ENCODE measurements around the gene SPTBN2.
A peak's percentile ranks its signal among the peaks of the same experiment; 100 is the strongest.
"Not testable (repeated sequence)": the region's sequence is repeated elsewhere in the genome, so short reads cannot be mapped to it uniquely, and the experiment has no call there.

Gene SPTBN2

GRCh38 chr11:66639814-66640340 lies 89.1 kb downstream of the SPTBN2 start:
- Histone ChIP-seq H3K4me1 (ENCODE audit: control insufficient read depth in 2 of 2, insufficient read depth in 2 of 2, low read length in 2 of 2) (peaks cover 42 to 52% of the 10 kb centered on the region in 2 donors), H3K4me3 (ENCODE audit: low read length in 2 of 2) (peak overlapping the region in 1 of 2 donors; percentile 85), H3K36me3 (ENCODE audit: control insufficient read depth in 2 of 2, insufficient read depth in 2 of 2, low read length in 2 of 2) (peaks cover 38 to 40% of the 10 kb centered on the region in 2 donors)
- H3K27me3 ChIP-seq (ENCODE audit: control insufficient read depth in 2 of 2, insufficient read depth in 2 of 2, low read length in 2 of 2); H3K27ac ChIP-seq (ENCODE audit: low read depth in 2 of 2, low read length in 2 of 2); H3K9me3 ChIP-seq (ENCODE audit: control insufficient read depth in 2 of 2, low read length in 2 of 2); H3K9ac ChIP-seq (ENCODE audit: low read depth in 1 of 2, low read length in 2 of 2): not testable (repeated sequence)

GRCh38 chr11:66639066-66639813 lies 89.8 kb downstream of the SPTBN2 start:
- peak overlapping the region; percentile 85 to 99 for H3K4me3 ChIP-seq (ENCODE audit: low read length in 2 of 2)
- H3K36me3 ChIP-seq (ENCODE audit: control insufficient read depth in 2 of 2, insufficient read depth in 2 of 2, low read length in 2 of 2), result peaks cover 32 to 35% of the 10 kb centered on the region in 2 donors
- H3K27me3 ChIP-seq (ENCODE audit: control insufficient read depth in 2 of 2, insufficient read depth in 2 of 2, low read length in 2 of 2), result no peaks in the 10 kb centered on the region
- H3K9me3 ChIP-seq (ENCODE audit: control insufficient read depth in 2 of 2, low read length in 2 of 2), result no peaks in the 10 kb centered on the region
- H3K9ac ChIP-seq (ENCODE audit: low read depth in 1 of 2, low read length in 2 of 2), result peak overlapping the region; percentile 94 to 95
- H3K27ac ChIP-seq (ENCODE audit: low read depth in 2 of 2, low read length in 2 of 2), result peak overlapping the region; percentile 90 to 95
- H3K4me1 ChIP-seq (ENCODE audit: control insufficient read depth in 2 of 2, insufficient read depth in 2 of 2, low read length in 2 of 2), result peaks cover 40 to 52% of the 10 kb centered on the region in 2 donors

GRCh38 chr11:66638177-66639065 lies 90.6 kb downstream of the SPTBN2 start, which contains the start of gene RBM4:
RBM4 (plus strand) TSS chr11:66638703; CDS start chr11:66639712, 1,009 bp downstream.
- no peaks in the 10 kb centered on the region for H3K27me3 ChIP-seq (ENCODE audit: control insufficient read depth in 2 of 2, insufficient read depth in 2 of 2, low read length in 2 of 2)
- peaks cover 24 to 27% of the 10 kb centered on the region in 2 donors for H3K36me3 ChIP-seq (ENCODE audit: control insufficient read depth in 2 of 2, insufficient read depth in 2 of 2, low read length in 2 of 2)
- peak within 1 kb of the TSS; percentile 94 to 95 for H3K9ac ChIP-seq (ENCODE audit: low read depth in 1 of 2, low read length in 2 of 2)
- H3K27ac ChIP-seq (ENCODE audit: low read depth in 2 of 2, low read length in 2 of 2), result peak within 1 kb of the TSS; percentile 90 to 95
- H3K4me3 ChIP-seq (ENCODE audit: low read length in 2 of 2), result peak within 1 kb of the TSS; percentile 85 to 99
- no peaks in the 10 kb centered on the region for H3K9me3 ChIP-seq (ENCODE audit: control insufficient read depth in 2 of 2, low read length in 2 of 2)
- H3K4me1 ChIP-seq (ENCODE audit: control insufficient read depth in 2 of 2, insufficient read depth in 2 of 2, low read length in 2 of 2), result peaks cover 34 to 46% of the 10 kb centered on the region in 2 donors

DNA sequence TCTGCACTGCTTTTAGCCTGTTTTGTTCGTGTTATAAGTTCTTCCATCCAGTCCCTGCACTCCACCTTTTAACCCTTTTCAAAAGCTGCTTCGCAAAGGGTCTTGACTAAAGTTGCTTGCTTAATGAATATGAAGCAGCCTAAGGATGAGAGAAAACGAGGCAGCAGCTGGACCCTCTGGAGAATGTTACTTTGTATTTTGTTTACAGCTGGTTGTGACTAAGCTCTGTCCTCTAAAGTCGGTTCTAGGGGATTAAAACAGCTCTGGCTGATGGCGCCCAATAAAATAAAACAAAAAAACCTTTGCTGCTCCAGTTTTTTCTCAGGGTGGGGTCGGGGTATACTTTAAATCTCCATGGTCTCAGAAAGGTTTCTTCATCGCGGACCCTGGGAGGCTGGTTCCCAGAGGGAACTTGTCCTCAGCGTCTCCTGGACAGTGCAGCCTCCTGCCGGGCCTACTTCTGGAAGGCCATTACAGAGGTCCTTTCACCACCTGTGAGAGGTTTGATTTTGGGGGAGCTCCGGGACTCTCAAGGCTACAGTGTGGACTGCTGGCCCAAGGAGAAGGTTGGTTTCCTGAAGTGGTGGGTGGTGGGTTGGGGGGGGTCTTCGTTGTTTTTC lies 91.3 kb downstream of the SPTBN2 start:
- Histone ChIP-seq H3K9ac (ENCODE audit: low read depth in 1 of 2, low read length in 2 of 2) (peak overlapping the region; percentile 43 to 67), H3K4me1 (ENCODE audit: control insufficient read depth in 2 of 2, insufficient read depth in 2 of 2, low read length in 2 of 2) (peaks cover 31 to 45% of the 10 kb centered on the region in 2 donors), H3K36me3 (ENCODE audit: control insufficient read depth in 2 of 2, insufficient read depth in 2 of 2, low read length in 2 of 2) (peaks cover 16 to 20% of the 10 kb centered on the region in 2 donors), H3K9me3 (ENCODE audit: control insufficient read depth in 2 of 2, low read length in 2 of 2) (no peaks in the 10 kb centered on the region), H3K27ac (ENCODE audit: low read depth in 2 of 2, low read length in 2 of 2) (peak overlapping the region; percentile 78 to 80), H3K27me3 (ENCODE audit: control insufficient read depth in 2 of 2, insufficient read depth in 2 of 2, low read length in 2 of 2) (no peaks in the 10 kb centered on the region), H3K4me3 (ENCODE audit: low read length in 2 of 2) (peak overlapping the region; percentile 82 to 85)

DNA sequence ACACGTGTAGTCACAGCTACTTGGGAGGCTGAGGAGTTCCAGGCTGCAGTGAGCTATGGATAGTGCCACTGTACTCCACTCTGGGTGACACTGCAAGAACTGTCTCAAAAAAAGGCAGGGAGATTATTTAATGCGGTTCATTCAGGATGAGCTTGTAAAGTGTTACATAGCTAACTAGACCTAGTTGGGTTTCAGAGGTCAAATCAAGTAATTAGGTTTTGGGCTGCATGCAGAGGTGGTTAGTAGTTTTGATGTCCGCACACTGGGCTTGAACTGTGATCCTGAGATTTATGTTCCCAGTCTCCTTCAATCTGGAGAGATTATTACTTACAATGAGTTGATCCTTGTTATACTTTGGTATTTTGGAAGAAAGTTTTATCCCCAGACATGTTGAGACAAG lies 92.6 kb downstream of the SPTBN2 start:
- Histone ChIP-seq H3K4me3 (ENCODE audit: low read length in 2 of 2) (no peak overlapping the region), H3K36me3 (ENCODE audit: control insufficient read depth in 2 of 2, insufficient read depth in 2 of 2, low read length in 2 of 2) (peaks cover 9 to 17% of the 10 kb centered on the region in 2 donors), H3K9me3 (ENCODE audit: control insufficient read depth in 2 of 2, low read length in 2 of 2) (no peaks in the 10 kb centered on the region), H3K27me3 (ENCODE audit: control insufficient read depth in 2 of 2, insufficient read depth in 2 of 2, low read length in 2 of 2) (no peaks in the 10 kb centered on the region), H3K27ac (ENCODE audit: low read depth in 2 of 2, low read length in 2 of 2) (no peak overlapping the region), H3K9ac (ENCODE audit: low read depth in 1 of 2, low read length in 2 of 2) (no peak overlapping the region), H3K4me1 (ENCODE audit: control insufficient read depth in 2 of 2, insufficient read depth in 2 of 2, low read length in 2 of 2) (peaks cover 23 to 33% of the 10 kb centered on the region in 2 donors)

All from mucosa of rectum (tissue), 2 donors.